GM21576 (cell line): ENCODE results near the gene ILDR1.
"Not testable (repeated sequence)": the region's sequence is repeated elsewhere in the genome, so short reads cannot be mapped to it uniquely, and the experiment has no call there.

Experiments used
- ATAC-seq: cut with Tn5 transposase; IDR thresholded peaks from one replicate; pipeline ENCODE4 v1.9.1; 2021; ENCODE audit warnings: mild to moderate bottlenecking, moderate library complexity; ENCODE audit not compliant: unreplicated experiment

ILDR1 gene

DNA sequence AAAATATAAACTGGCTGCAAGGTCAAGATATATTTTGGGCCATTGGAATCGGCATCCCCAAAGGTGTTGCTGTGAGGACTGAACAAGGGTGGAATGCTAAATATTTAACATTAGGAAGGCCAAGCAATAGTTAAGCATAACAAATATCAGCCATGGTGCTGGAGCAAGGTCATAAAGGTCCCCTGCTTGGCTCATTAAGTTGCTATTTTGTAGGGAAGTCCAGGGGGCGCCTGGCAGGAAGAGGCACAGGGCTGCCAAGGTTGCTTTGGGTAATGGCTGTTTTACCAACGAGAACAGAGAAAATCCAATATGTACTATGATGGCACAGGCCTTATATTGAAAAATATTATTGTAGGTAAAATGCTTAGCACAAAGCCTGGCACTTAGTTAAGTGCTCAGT, 65.7 kb downstream of the ILDR1 start:
- no peak for ATAC-seq

DNA sequence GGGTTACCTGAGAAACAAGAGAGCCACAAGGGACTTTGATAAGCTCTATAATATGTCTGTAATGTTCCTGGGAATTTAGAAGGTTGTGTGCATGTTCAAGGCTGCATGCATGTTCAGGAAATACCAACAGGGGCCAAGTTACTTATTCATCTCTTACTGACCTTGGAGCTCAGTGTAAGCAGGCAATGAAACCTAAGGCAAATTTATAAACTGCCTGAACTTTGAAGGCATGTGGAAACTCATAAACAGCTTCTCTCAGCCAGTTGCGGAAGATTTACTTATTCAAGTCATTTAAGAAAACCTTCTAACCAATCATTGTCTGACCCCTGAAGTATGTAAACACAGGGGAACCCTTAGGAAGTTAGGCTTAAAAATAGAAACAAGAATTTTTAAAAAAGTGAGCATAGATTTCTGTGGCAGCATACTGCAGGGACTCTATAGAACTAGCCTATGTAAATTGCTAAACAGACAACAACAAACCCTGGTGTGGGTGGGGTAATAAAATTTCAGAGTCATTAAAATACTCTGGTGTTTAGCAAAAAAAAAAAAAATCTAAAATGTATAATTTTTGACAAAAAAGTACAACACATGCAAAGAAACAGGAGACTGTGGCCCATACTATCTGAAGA, 70.6 kb downstream of the ILDR1 start:
- no peak for ATAC-seq

DNA sequence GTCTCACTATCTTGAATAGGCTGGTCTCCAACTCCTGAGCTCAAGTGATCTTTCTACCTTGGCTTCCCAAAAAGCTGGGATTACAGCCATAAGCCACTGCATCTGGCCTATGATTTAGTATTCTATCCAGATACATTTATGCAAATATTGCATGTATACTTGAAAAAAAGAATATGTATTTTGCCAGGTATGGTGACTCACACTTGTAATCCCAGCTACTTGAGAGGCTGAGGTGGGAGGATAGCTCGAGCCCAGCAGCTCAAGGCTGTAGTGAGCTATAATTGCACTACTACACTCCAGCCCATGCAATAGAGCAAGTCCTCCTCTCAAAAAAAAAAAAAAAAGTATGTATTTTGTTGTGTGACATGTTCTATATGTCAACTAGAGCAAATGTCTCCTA, 73.4 kb downstream of the ILDR1 start:
- ATAC-seq = no peak

GRCh38 chr3:121943431-121943830, 78.6 kb downstream of the ILDR1 start:
- ATAC-seq = no peak

DNA sequence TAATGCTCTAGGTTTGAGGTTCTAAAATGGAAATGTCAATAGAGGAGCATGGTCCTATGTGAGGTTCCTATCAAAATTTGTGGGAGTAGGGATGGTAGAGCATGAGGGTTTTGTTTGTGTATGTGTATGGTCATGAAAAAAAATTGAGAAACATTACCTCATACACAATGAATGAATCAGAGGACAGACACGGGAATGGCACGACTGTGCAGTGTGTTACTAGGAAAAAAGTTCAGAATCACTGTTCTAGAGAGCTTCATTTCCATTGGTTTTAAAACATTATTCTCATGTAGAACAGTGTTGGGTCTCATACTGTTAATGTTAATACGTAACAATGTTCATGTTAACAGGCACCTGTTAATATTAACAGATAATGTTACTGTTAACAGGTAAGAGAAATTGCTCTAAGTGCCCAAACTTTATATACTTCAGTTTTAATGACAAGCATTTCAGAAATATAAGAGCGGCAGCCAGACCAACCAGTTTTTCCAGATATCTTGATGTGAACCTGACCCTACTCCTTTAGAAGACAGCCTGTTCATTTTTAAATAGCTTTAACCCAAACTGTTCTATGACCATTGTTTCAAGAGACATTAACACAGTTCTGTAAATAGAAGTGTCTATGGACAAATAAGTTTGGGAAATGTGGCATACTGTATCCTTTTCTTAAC, 79.8 kb downstream of the ILDR1 start:
- no peak for ATAC-seq

- no peak for ATAC-seq
Measured at GRCh38 chr3:121941592-121941991, 80.5 kb downstream of the ILDR1 start.

DNA sequence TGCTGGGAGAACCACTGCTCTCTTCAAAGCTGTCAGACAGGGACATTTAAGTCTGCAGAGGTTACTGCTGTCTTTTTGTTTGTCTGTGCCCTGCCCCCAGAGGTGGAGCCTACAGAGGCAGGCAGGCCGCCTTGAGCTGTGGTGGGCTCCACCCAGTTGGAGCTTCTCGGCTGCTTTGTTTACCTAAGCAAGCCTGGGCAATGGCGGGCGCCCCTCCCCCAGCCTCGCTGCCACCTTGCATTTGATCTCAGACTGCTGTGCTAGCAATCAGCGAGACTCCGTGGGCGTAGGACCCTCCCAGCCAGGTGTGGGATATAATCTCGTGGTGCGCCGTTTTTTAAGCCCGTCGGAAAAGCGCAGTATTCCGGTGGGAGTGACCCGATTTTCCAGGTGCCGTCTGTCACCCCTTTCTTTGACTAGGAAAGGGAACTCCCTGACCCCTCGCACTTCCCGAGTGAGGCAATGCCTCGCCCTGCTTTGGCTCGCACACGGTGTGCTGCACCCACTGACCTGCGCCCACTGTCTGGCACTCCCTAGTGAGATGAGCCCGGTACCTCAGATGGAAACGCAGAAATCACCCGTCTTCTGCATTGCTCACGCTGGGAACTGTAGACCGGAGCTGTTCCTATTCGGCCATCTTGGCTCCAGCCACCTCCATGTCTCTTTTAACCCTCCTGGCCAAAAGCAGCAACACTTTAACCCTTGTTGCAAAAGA, 83.7 kb downstream of the ILDR1 start:
- ATAC-seq = not testable (repeated sequence)
